ENCODE data around the gene TLCD1.

GRCh38 chr17:28726226-28726626 lies at the start of gene TLCD1:
- TF ChIP-seq EP300 (IDR thresholded peaks at IDR 0.05; ENCODE audit: borderline replicate concordance in 1 of 2, control insufficient read depth in 1 of 2, low read depth in 2 of 2, low read length in 2 of 2) = no peak
- TF ChIP-seq CHD1 (IDR thresholded peaks at IDR 0.05; ENCODE audit: low read depth, low read length) = no peak
- no peak for TF ChIP-seq CTCF (IDR thresholded peaks at IDR 0.05 in 2 of 3, conservative IDR thresholded peaks at IDR 0.05 in 1 of 3; ENCODE audit: control insufficient read depth in 2 of 3, extremely low read depth in 1 of 3, insufficient read depth in 1 of 3, low read depth in 3 of 3, low read length in 3 of 3)
- no peak for TF ChIP-seq ATF3 (IDR thresholded peaks at IDR 0.05; ENCODE audit: borderline replicate concordance, extremely low read depth, low read depth, low read length)
- TF ChIP-seq NFYA (IDR thresholded peaks at IDR 0.05; ENCODE audit: borderline replicate concordance, low read depth, low read length) = no peak
- TF ChIP-seq STAT3 (IDR thresholded peaks at IDR 0.05; ENCODE audit: low read depth, low read length) = no peak
- TF ChIP-seq IKZF2 (IDR thresholded peaks at IDR 0.05) = no peak
- TF ChIP-seq POLR2A (IDR thresholded peaks at IDR 0.05; ENCODE audit: low read depth, low read length) = no peak
- no peak for TF ChIP-seq POU2F2 (IDR thresholded peaks at IDR 0.05; ENCODE audit: borderline replicate concordance, low read depth, low read length)
- TF ChIP-seq EZH2 (IDR thresholded peaks at IDR 0.05; ENCODE audit: borderline replicate concordance, control insufficient read depth, low read depth, low read length) = no peak
- no peak for TF ChIP-seq ZNF274 (IDR thresholded peaks at IDR 0.05; ENCODE audit: insufficient read depth, insufficient read length)
- no peak; the same call in 1 of the 2 replicates for TF ChIP-seq BACH1 (IDR thresholded peaks at IDR 0.05; ENCODE audit: borderline replicate concordance)

Measured in GM12878 (cell line).